ENCODE data around the gene UBR2.

- no peak for TF ChIP-seq CTCF (conservative IDR thresholded peaks at IDR 0.05 in 1 of 2, IDR thresholded peaks at IDR 0.05 in 1 of 2; ENCODE audit: low read depth in 1 of 2, low read length in 2 of 2)
- no peak for TF ChIP-seq EZH2 (IDR thresholded peaks at IDR 0.05; ENCODE audit: low read length, missing control alignments)
Observed at GRCh38 chr6:42610416-42610815, 46.6 kb downstream of the UBR2 start.

All from fibroblast of lung (primary cell).